HG03457 (cell line): ENCODE data around the gene NTM.
"Not testable (repeated sequence)": the region's sequence is repeated elsewhere in the genome, so short reads cannot be mapped to it uniquely, and the experiment has no call there.

ENCODE experiments used
- ATAC-seq: cut with Tn5 transposase; IDR thresholded peaks from one replicate; pipeline ENCODE4 v1.9.1; 2021; ENCODE audit warnings: moderate number of reproducible peaks; ENCODE audit not compliant: unreplicated experiment

NTM gene

GRCh38 chr11:131488238-131488637 is 117.8 kb downstream of the NTM start:
- no peak for ATAC-seq

DNA sequence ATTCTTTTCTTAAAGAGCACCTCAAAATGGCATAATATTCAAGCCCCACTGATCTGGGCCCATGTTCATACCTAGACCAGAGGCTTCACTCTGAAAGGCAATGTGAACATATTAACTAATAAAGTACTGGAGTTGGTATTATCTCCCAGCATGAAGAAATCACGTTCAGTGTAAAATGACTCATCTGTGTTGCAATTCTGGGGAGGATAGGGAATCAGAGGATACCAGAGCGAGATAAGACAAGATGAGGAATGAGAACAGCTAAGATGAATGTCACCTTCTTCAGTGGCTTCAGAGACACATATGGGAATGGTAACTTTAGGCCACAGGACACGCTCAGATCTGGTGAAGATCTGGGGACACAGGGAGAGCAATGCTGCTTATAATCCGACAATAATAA is 121.1 kb downstream of the NTM start:
- no peak for ATAC-seq

DNA sequence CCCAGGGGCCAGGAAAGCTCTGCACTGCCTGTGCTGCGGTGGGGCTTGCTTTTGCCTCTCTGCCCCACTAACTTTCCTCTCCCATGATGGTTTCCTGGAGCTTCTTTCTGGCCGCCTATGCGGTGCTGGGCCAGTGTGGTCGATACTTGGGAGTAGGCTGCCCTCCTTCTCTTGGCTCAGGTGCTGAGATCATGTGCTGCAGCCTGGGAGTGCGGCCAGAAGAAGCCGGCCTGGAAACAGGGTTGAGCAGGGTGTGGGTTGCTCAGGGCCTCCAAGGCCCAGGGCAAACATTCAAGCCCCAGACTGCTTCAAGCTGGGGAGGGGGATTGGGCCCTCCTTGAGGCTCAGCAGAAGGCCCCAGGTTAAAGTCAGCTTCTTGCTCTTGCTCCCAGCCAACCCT is 125.0 kb downstream of the NTM start:
- no peak for ATAC-seq

DNA sequence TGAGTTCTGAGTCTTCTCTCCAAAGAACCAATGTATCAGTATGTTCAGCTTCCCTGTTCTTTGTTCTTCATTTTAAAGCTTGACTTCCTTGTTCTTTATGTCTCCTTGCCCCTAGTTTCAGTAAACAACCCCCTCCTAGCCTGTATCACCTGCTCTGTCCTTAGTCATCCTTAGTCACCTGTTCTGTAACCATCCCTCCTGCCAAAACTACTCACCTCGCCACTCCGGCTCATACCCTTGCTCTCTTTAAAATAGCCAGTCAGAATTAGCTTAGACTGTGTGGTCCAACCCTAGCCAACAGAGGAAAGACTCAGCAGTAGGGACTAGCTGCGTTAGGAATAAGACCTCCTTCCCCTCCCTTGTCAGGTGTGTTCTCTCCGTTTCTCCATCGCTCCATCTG is 127.3 kb downstream of the NTM start:
- not testable (repeated sequence) for ATAC-seq

- no peak for ATAC-seq
These were observed 128.3 kb downstream of the NTM start for GRCh38 chr11:131498631-131499160.

DNA sequence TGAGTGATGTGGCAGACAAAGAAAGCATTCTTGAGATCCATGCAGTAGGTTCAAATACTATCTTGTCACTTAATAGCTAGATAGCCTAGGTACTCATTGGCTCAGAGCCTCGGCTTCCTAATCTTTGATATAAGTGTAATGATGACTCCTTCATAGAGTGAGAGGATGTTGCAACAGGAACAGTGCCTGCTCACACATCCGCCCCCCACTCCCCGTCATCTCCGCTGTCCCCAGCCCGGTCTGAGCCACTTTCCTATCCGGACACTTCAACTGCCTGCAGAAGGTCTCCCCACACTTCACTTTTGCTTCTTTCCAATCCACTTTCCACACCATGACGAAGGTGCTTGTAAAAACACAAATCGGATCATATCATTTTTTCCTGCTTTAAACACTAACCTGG is 128.8 kb downstream of the NTM start:
- ATAC-seq, result no peak

DNA sequence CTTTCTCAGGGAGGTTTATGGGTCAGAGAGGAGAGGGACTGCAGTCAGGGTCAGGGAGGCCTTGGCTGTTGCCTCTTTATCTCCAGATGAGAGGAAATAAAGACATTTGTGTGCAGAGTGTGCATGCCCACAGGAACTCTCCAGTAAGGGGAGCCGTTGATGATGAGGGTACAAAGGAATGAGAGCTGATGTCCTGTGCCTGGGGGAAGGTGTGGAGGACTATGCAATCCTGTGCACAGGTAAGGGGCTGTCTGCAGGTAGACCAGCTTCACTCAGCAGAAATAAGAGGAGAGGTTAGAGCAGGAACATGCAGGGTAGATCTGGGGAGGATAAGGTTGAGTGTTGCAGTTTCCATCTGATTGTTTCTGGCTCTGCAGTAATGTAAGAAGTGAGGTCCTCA is 132.6 kb downstream of the NTM start:
- ATAC-seq, result no peak

GRCh38 chr11:131504199-131504949 is 134.0 kb downstream of the NTM start:
- ATAC-seq, result no peak

DNA sequence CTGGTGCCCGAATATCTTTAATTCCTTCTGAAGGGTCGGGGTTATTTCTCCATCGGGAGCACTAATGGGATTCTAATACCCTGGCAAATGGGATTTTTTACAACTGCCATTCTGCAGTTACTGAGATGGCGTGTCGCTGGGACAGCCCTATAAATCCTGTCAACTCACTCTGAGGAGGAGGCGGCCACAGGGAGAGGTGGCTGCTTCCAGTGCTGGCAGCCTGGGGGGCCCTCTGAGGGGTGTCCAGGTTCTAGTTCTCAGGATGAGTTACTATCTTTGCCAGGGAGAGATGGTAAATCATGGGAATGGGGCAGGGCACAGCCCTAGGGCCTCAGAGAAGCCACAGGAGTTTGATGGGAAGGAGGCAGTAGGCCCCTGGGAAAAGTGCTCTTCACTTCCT is 135.9 kb downstream of the NTM start:
- ATAC-seq, result no peak

DNA sequence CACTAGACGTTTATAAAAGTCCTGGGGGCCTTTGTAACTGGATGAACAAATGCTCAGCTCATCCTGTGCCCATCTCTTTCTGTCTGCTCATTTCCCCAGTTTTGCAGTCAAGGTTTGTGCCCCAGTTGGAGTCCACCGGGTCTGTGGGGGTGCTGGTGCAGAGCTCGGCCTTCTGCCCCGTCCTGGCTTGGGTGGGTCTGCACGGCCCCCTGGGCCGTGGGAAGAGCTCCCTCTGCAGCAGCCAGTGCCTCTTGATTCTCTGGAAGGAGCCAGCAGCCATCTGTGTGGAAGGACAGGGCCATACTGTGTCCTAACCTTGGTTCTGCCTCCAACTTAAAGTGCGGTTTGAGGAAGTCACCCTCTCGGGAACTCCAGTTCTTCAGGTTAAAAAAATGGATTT is 140.2 kb downstream of the NTM start:
- no peak for ATAC-seq

DNA sequence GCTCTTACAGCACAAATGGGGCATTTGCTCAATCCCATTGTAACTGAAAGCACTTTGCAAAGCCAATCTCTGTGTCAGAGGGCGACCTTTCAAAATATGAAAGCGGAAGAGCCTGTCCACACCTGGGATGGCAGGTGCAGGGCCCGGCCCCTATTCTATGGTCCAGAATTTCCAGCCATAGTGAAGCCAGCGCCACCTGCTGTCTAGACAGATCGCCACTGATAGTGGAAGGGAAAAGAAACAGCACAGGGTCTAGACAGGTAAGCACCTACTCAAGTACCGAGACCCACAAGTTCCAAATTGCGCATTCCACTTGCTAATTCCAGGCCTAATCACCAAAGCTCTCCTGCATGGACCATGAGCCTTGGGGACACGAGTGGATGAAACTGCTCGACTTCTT is 141.4 kb downstream of the NTM start:
- no peak for ATAC-seq

DNA sequence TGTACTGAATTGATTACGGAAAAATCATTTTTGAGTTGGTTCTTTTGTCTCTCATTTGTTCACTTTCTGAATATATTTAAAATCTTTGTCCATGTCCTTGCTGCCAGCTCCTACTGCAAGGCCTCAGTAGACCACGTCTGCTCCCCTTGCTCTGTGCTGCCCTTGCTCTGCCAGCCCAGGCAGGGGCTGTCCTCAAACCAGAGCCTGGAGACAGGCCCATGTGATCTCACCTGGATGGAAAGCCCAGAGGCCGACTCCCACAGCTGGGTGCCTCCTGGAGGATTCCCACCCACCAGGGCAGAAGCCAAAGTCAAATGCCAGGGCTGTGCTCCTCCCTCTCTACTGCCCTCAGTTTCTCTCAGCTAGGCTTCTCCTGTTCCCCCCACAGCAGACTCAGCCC is 141.8 kb downstream of the NTM start:
- no peak for ATAC-seq

- no peak for ATAC-seq
These were observed 143.6 kb downstream of the NTM start for GRCh38 chr11:131514062-131514461.

DNA sequence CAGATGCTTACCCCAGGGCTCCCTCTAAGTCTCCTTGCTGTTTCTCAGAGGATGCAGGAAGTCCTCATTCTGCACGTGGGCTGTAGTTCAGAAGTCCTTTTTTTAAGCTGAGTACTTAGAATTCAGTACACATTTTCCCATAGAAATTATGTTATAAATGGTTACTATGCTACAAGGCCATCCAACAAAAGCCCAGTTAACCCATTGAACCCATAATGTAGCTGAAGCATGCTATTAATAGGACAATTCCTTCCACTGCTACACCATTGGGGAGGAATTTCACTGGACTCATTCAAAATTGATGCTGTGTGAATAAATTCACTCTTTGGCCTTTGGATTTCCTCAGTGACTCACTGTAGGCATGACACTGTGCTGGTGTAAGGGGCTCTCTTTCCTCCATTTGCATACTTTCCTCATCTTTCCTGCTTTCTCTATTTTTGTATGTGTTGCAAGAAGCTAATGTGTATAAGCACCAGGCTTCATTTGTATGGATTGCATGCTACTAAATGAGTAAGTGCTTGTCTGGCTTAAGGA is 148.0 kb downstream of the NTM start:
- ATAC-seq, result no peak

DNA sequence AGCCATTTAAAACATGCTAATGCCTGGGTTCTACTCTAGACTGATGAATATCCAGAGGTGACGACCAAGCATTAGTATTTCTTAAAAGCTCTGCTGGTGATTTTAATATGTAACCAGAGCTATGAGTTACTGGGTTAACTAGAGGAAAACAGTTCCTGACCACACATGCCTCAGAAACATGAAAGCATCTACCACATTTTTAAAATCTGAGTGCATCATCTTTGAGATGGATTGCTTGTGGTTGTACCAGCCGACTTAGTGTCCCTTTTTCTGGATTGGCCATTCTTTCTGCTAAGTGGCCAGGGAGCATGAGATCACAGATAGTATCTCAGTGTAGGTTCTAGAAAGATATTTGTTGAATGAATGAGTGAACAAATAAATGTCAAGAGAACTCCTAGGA is 152.4 kb downstream of the NTM start:
- ATAC-seq, result no peak

GRCh38 chr11:131530407-131530806 is 160.0 kb downstream of the NTM start:
- ATAC-seq, result no peak

- no peak for ATAC-seq
These were observed 162.7 kb downstream of the NTM start for GRCh38 chr11:131533149-131533548.

DNA sequence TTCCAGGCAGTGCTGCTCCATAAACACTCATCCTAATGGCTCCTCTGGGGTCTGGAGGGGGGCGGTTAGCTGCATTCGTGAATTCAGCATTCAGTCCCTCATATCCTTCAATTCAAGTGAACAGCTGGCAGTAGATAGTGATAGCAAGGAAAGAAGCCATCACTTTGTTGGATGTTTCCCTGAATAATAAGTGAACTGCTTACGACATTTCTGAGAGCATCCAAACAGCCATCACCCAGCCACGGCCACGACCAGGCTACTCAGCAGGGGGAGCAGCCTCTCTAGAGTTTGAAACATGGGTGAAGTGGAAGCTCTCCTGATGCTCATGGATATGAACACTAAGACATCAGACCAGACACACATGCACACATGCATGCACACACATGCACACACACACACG is 163.6 kb downstream of the NTM start:
- ATAC-seq, result no peak

- no peak for ATAC-seq
These were observed 164.2 kb downstream of the NTM start for GRCh38 chr11:131534611-131535010.

DNA sequence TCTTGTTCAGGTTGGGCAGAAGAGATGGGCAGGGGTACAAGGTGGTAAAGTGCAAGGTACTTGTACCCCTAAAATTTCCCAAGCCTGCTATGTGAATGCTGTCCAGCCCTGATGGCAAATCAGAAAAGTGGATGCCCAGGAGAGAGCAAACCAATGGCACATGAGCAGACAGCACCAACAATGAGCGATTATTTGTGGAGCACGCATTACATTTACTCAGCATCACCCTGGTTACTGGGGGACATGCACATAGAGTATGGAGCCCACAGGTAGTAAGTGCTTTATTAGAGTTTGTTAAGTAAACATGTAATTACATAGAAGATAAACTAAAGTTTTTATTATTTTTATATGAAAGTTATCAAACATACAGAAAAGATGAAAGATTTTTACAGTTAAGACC is 165.7 kb downstream of the NTM start:
- ATAC-seq, result no peak

GRCh38 chr11:131537196-131537595 is 166.8 kb downstream of the NTM start:
- no peak for ATAC-seq

DNA sequence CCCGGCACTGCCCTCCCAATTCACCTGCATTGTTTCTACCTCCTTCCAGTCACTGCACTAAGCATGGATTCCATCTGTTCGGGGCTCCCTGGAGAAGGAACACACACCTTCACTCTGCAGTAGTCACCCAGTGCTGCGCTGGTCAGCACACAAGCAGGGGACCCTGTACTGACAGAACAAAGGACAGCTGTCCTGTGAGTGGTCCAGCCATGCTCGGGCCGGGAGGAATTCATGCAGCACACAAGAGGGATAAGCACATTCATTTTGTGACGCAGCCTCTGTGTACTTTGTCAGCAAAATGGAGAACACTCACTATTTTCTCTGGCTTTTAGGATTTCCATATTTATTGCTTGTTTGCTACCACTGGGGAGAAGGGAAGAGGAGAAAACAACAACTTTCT is 167.3 kb downstream of the NTM start:
- ATAC-seq, result no peak

GRCh38 chr11:131538322-131538721 is 167.9 kb downstream of the NTM start:
- ATAC-seq, result no peak
